MG63 (cell line): ENCODE measurements around the gene SLC6A4. TPM values are rescaled to one million over a fixed set of nuclear protein-coding genes. Genes with fewer than 3 reads are reported as not detected.

ENCODE experiments used
- DNase-seq: peaks from one replicate; pipeline ENCODE4 v3.0.0-alpha.2; 2020
- H3K27me3 ChIP-seq: fragments of 250-450 bp; sonication (Bioruptor Pico); 2 replicates; pipeline ENCODE4 v1.5.1; 2020; ENCODE audit warnings: mild to moderate bottlenecking, moderate library complexity
- H3K36me3 ChIP-seq: fragments of 250-450 bp; sonication (Bioruptor Pico); 2 replicates; pipeline ENCODE4 v1.5.1; 2020; ENCODE audit warnings: mild to moderate bottlenecking, moderate library complexity
- H3K4me3 ChIP-seq: fragments of 250-450 bp; sonication (Bioruptor Pico); 2 replicates; pipeline ENCODE4 v1.5.1; 2020; ENCODE audit warnings: mild to moderate bottlenecking, moderate library complexity
- H3K9me3 ChIP-seq: fragments of 250-450 bp; sonication (Bioruptor Pico); 2 replicates; pipeline ENCODE4 v1.5.1; 2020; ENCODE audit warnings: mild to moderate bottlenecking, moderate library complexity
- total RNA-seq: library from RNA; depleted of rRNA; stranded (reverse); fragments of >200 nt; shearing (Covaris generic); gene quantifications from 2 replicates; pipeline ENCODE4 v1.2.3, GENCODE V29; 2014; ENCODE audit warnings: low replicate concordance

SLC6A4 gene
- total RNA-seq, 1 experiment from 2014 or later, result not detected

- Histone ChIP-seq H3K9me3 (no peaks in the 10 kb centered on the region), H3K27me3 (peaks cover 15% of the 10 kb centered on the region), H3K36me3 (no peaks in the 10 kb centered on the region), H3K4me3 (peak overlapping the region; percentile 2; the same call in 1 of the 2 replicates)
- DNase-seq, result peak; percentile 25
Observed at GRCh38 chr17:30229012-30229411, 6.5 kb downstream of the SLC6A4 start.

GRCh38 chr17:30228011-30228410 is 7.5 kb downstream of the SLC6A4 start:
- Histone ChIP-seq H3K9me3 (no peaks in the 10 kb centered on the region), H3K4me3 (no peak overlapping the region), H3K36me3 (no peaks in the 10 kb centered on the region), H3K27me3 (0 out of 2 replicates have a peak, but pooled peaks cover 6% of the 10 kb centered on the region)
- no peak for DNase-seq

GRCh38 chr17:30226878-30227277 is 8.6 kb downstream of the SLC6A4 start:
- Histone ChIP-seq H3K4me3 (no peak overlapping the region), H3K27me3 (0 out of 2 replicates have a peak, but pooled peaks cover 1% of the 10 kb centered on the region), H3K36me3 (no peaks in the 10 kb centered on the region), H3K9me3 (no peaks in the 10 kb centered on the region)
- DNase-seq, result no peak

GRCh38 chr17:30225919-30226553 is 9.5 kb downstream of the SLC6A4 start:
- no peaks in the 10 kb centered on the region for H3K27me3 ChIP-seq
- no peak for DNase-seq
- H3K4me3 ChIP-seq, result no peak overlapping the region
- no peaks in the 10 kb centered on the region for H3K36me3 ChIP-seq
- no peaks in the 10 kb centered on the region for H3K9me3 ChIP-seq

GRCh38 chr17:30225112-30225511 is 10.4 kb downstream of the SLC6A4 start:
- DNase-seq, result no peak
- H3K27me3 ChIP-seq, result no peaks in the 10 kb centered on the region
- no peaks in the 10 kb centered on the region for H3K9me3 ChIP-seq
- H3K4me3 ChIP-seq, result no peak overlapping the region
- H3K36me3 ChIP-seq, result no peaks in the 10 kb centered on the region

GRCh38 chr17:30224419-30224960 is 11.0 kb downstream of the SLC6A4 start:
- H3K4me3 ChIP-seq, result no peak overlapping the region
- DNase-seq, result no peak
- no peaks in the 10 kb centered on the region for H3K9me3 ChIP-seq
- H3K36me3 ChIP-seq, result no peaks in the 10 kb centered on the region
- no peaks in the 10 kb centered on the region for H3K27me3 ChIP-seq

- DNase-seq, result no peak
- no peaks in the 10 kb centered on the region for H3K27me3 ChIP-seq
- H3K4me3 ChIP-seq, result no peak overlapping the region
- H3K9me3 ChIP-seq, result no peaks in the 10 kb centered on the region
- H3K36me3 ChIP-seq, result no peaks in the 10 kb centered on the region
Observed at GRCh38 chr17:30222721-30223175, 12.7 kb downstream of the SLC6A4 start.

GRCh38 chr17:30222251-30222650 is 13.2 kb downstream of the SLC6A4 start:
- no peaks in the 10 kb centered on the region for H3K27me3 ChIP-seq
- H3K9me3 ChIP-seq, result no peaks in the 10 kb centered on the region
- no peak for DNase-seq
- no peak overlapping the region for H3K4me3 ChIP-seq
- H3K36me3 ChIP-seq, result no peaks in the 10 kb centered on the region

- Histone ChIP-seq H3K36me3 (no peaks in the 10 kb centered on the region), H3K4me3 (no peak overlapping the region), H3K9me3 (no peaks in the 10 kb centered on the region), H3K27me3 (no peaks in the 10 kb centered on the region)
- no peak for DNase-seq
Observed at GRCh38 chr17:30221346-30221745, 14.2 kb downstream of the SLC6A4 start.

- no peak for DNase-seq
- H3K4me3 ChIP-seq, result no peak overlapping the region
- no peaks in the 10 kb centered on the region for H3K36me3 ChIP-seq
- no peaks in the 10 kb centered on the region for H3K27me3 ChIP-seq
- no peaks in the 10 kb centered on the region for H3K9me3 ChIP-seq
Observed at GRCh38 chr17:30220414-30220813, 15.1 kb downstream of the SLC6A4 start.

- Histone ChIP-seq H3K9me3 (no peaks in the 10 kb centered on the region), H3K27me3 (no peaks in the 10 kb centered on the region), H3K36me3 (no peaks in the 10 kb centered on the region), H3K4me3 (no peak overlapping the region)
- DNase-seq, result no peak
Observed at GRCh38 chr17:30219833-30220232, 15.7 kb downstream of the SLC6A4 start.

GRCh38 chr17:30219315-30219714 is 16.2 kb downstream of the SLC6A4 start:
- no peak for DNase-seq
- no peak overlapping the region for H3K4me3 ChIP-seq
- no peaks in the 10 kb centered on the region for H3K36me3 ChIP-seq
- H3K27me3 ChIP-seq, result no peaks in the 10 kb centered on the region
- no peaks in the 10 kb centered on the region for H3K9me3 ChIP-seq

- Histone ChIP-seq H3K9me3 (no peaks in the 10 kb centered on the region), H3K27me3 (no peaks in the 10 kb centered on the region), H3K4me3 (no peak overlapping the region), H3K36me3 (no peaks in the 10 kb centered on the region)
- DNase-seq, result no peak
Observed at GRCh38 chr17:30218799-30219198, 16.7 kb downstream of the SLC6A4 start.

GRCh38 chr17:30217746-30218245 is 17.7 kb downstream of the SLC6A4 start:
- Histone ChIP-seq H3K27me3 (no peaks in the 10 kb centered on the region), H3K9me3 (no peaks in the 10 kb centered on the region), H3K4me3 (no peak overlapping the region), H3K36me3 (no peaks in the 10 kb centered on the region)
- no peak for DNase-seq

GRCh38 chr17:30217054-30217453 is 18.4 kb downstream of the SLC6A4 start:
- H3K36me3 ChIP-seq, result no peaks in the 10 kb centered on the region

GRCh38 chr17:30212750-30213149 is 22.7 kb downstream of the SLC6A4 start:
- Histone ChIP-seq H3K36me3 (no peaks in the 10 kb centered on the region), H3K27me3 (peaks cover 2% of the 10 kb centered on the region; the same call in 1 of the 2 replicates), H3K4me3 (no peak overlapping the region), H3K9me3 (no peaks in the 10 kb centered on the region)
- no peak for DNase-seq

More at GRCh38 chr17:30217054-30217453, 18.4 kb downstream of the SLC6A4 start:
- H3K9me3 ChIP-seq, result no peaks in the 10 kb centered on the region
- DNase-seq, result no peak
- H3K27me3 ChIP-seq, result no peaks in the 10 kb centered on the region
- H3K4me3 ChIP-seq, result no peak overlapping the region

- DNase-seq, result no peak
- Histone ChIP-seq H3K36me3 (no peaks in the 10 kb centered on the region), H3K9me3 (no peaks in the 10 kb centered on the region), H3K4me3 (no peak overlapping the region), H3K27me3 (peaks cover 2% of the 10 kb centered on the region; the same call in 1 of the 2 replicates)
Observed at GRCh38 chr17:30211371-30211770, 24.1 kb downstream of the SLC6A4 start.

- Histone ChIP-seq H3K9me3 (no peaks in the 10 kb centered on the region), H3K4me3 (no peak overlapping the region), H3K27me3 (peaks cover 3% of the 10 kb centered on the region; the same call in 1 of the 2 replicates), H3K36me3 (no peaks in the 10 kb centered on the region)
- no peak for DNase-seq
Observed at GRCh38 chr17:30210901-30211300, 24.6 kb downstream of the SLC6A4 start.
